Endothelial cell of umbilical vein (primary cell): ENCODE measurements around the gene ZSWIM5. TPM values are rescaled to one million over a fixed set of nuclear protein-coding genes. Genes with fewer than 3 reads are reported as not detected.

ENCODE experiments used
- BruUV-seq: library from RNA; stranded (reverse); fragments of 400-500 nt; replicated peaks from 2 replicates; lab custom pipeline; 2021; lab: Mats Ljungman, UMichigan
- CTCF ChIA-PET: fragments of 300-600, 350-600 bp; sonication (Branson Sonifier 250); formaldehyde crosslinking; loops from one replicate; lab custom pipeline; 2021; ENCODE audit warnings: antibody characterized with exemption, inconsistent platforms; lab: Charles Lee
- POLR2A ChIA-PET: fragments of 300-600, 350-600 bp; sonication (Branson Sonifier 250); formaldehyde crosslinking; loops from one replicate; lab custom pipeline; 2021; ENCODE audit warnings: antibody characterized with exemption, inconsistent platforms; lab: Charles Lee
- DNase-seq: peaks from one replicate; pipeline ENCODE4 v3.0.0-alpha.2; 2011; ENCODE audit warnings: low read depth, low spot score
- FAIRE-seq: peaks from 2 replicates; lab custom pipeline; 2011; peaks lifted over from hg19 to GRCh38; lab: Jason Lieb, UNC
- H2AFZ ChIP-seq: 2 replicates; pipeline ENCODE4 v1.6.0; 2012; ENCODE audit warnings: low read depth, low read length, control low read depth, inconsistent platforms
- H3K27ac ChIP-seq: 2 replicates; pipeline ENCODE4 v1.5.1; 2011; ENCODE audit warnings: low read depth, mild to moderate bottlenecking, control low read depth, low read length, moderate library complexity; ENCODE audit not compliant: insufficient read depth
- H3K27me3 ChIP-seq, 2 experiments: 2 replicates each; pipeline versions ENCODE4 v1.6.0 to v1.6.1; 2011; ENCODE audit warnings: low read length in 2 of 2, mixed read lengths in 1 of 2; ENCODE audit not compliant: control insufficient read depth in 2 of 2, insufficient read depth in 2 of 2
- H3K36me3 ChIP-seq, 2 experiments: 2 replicates in 1 of 2; 3 replicates in 1 of 2; pipeline ENCODE4 v1.5.1; 2011; ENCODE audit warnings: low read length in 2 of 2, mild to moderate bottlenecking in 1 of 2, moderate library complexity in 1 of 2; ENCODE audit not compliant: control insufficient read depth in 2 of 2, insufficient read depth in 2 of 2; ENCODE audit errors: extremely low read depth in 1 of 2
- H3K4me1 ChIP-seq: 3 replicates; pipeline ENCODE4 v1.5.1; 2011; ENCODE audit warnings: mild to moderate bottlenecking, low read length; ENCODE audit not compliant: control insufficient read depth, insufficient read depth; ENCODE audit errors: extremely low read depth
- H3K4me2 ChIP-seq: 2 replicates; pipeline ENCODE4 v1.6.1; 2011; ENCODE audit warnings: low read length, control low read depth, mixed read lengths; ENCODE audit not compliant: insufficient read depth
- H3K4me3 ChIP-seq, 3 experiments: fragments of 200-600 bp in 1 of 3; sonication (generic), shearing (Covaris generic) in 1 of 3; replicated peaks in 1 of 3; 2 replicates each; pipeline ENCODE4 v1.5.1; 2011 to 2016; ENCODE audit warnings: control low read depth in 3 of 3, low read length in 3 of 3, mild to moderate bottlenecking in 2 of 3, inconsistent platforms in 1 of 3, low read depth in 1 of 3, moderate library complexity in 1 of 3; ENCODE audit not compliant: insufficient read depth in 1 of 3
- H3K79me2 ChIP-seq: 2 replicates; pipeline ENCODE4 v1.6.0; 2012; ENCODE audit warnings: low read length, inconsistent platforms; ENCODE audit not compliant: control insufficient read depth, insufficient read depth
- H3K9ac ChIP-seq: replicated peaks from 2 replicates; pipeline ENCODE3; 2011; ENCODE audit warnings: low read length, control low read depth; ENCODE audit not compliant: insufficient read depth; ENCODE audit errors: extremely low read depth
- H3K9me1 ChIP-seq: replicated peaks from 3 replicates; pipeline ENCODE4 v1.6.0; 2011; ENCODE audit warnings: mild to moderate bottlenecking, low read length; ENCODE audit not compliant: control insufficient read depth, insufficient read depth; ENCODE audit errors: extremely low read depth
- H3K9me3 ChIP-seq: replicated peaks from 2 replicates; pipeline ENCODE4 v1.5.1; 2012; ENCODE audit warnings: low read length, inconsistent platforms; ENCODE audit not compliant: control insufficient read depth, insufficient read depth
- H4K20me1 ChIP-seq: replicated peaks from 2 replicates; pipeline ENCODE3; 2011; ENCODE audit warnings: mild to moderate bottlenecking, low read length; ENCODE audit not compliant: control insufficient read depth, insufficient read depth; ENCODE audit errors: extremely low read depth
- CTCF ChIP-seq, 2 donors: IDR thresholded peaks; 1 replicate in 1 of 2; 2 replicates in 1 of 2; pipeline ENCODE4 v1.5.1; 2011; ENCODE audit warnings: low read length in 2 of 2, mild to moderate bottlenecking in 2 of 2, moderate library complexity in 2 of 2, control low read depth in 1 of 2, inconsistent platforms in 1 of 2, low read depth in 1 of 2; ENCODE audit not compliant: insufficient read depth in 1 of 2; ENCODE audit errors: extremely low read depth in 1 of 2
- EZH2 ChIP-seq: IDR thresholded peaks from 2 replicates; pipeline ENCODE4 v1.6.1; 2012; ENCODE audit warnings: borderline replicate concordance, low read depth, mild to moderate bottlenecking, moderate library complexity, low read length, inconsistent platforms; ENCODE audit not compliant: severe bottlenecking
- FOS ChIP-seq: IDR thresholded peaks from 2 replicates; pipeline ENCODE4 v1.6.1; 2011; ENCODE audit warnings: mild to moderate bottlenecking, low read length, moderate library complexity, borderline replicate concordance; ENCODE audit not compliant: insufficient read depth
- GATA2 ChIP-seq: IDR thresholded peaks from 2 replicates; pipeline ENCODE4 v1.7.0; 2011; ENCODE audit warnings: low read depth, mild to moderate bottlenecking, moderate library complexity, mixed read lengths, low read length; ENCODE audit not compliant: insufficient read length, insufficient read depth
- JUN ChIP-seq: IDR thresholded peaks from 2 replicates; pipeline ENCODE4 v1.6.1; 2011; ENCODE audit warnings: borderline replicate concordance, low read depth; ENCODE audit not compliant: insufficient read length, insufficient read depth
- MAX ChIP-seq: IDR thresholded peaks from 2 replicates; pipeline ENCODE4 v1.6.1; 2011; ENCODE audit not compliant: insufficient read depth, insufficient read length
- MYC ChIP-seq: IDR thresholded peaks from one replicate; pipeline ENCODE4 v1.6.1; 2011; ENCODE audit warnings: mild to moderate bottlenecking, low read depth, low read length
- POLR2A ChIP-seq: IDR thresholded peaks from 2 replicates; pipeline ENCODE4 v1.6.1; 2012; ENCODE audit warnings: low read depth, mild to moderate bottlenecking, control low read depth, low read length
- POLR2AphosphoS5 ChIP-seq: IDR thresholded peaks from 2 replicates; pipeline ENCODE4 v1.6.1; 2012; ENCODE audit warnings: low read depth, mild to moderate bottlenecking, control low read depth, low read length, moderate library complexity; ENCODE audit not compliant: insufficient read depth
- dilution Hi-C: fragments of 300-500 bp; cut with MboI; formaldehyde crosslinking; loops from one replicate; pipeline ENCODE4 v1.15.0; 2019; ENCODE audit warnings: low sequenced_read_pairs; ENCODE audit not compliant: extremely low pct_ligation_motif_present
- intact Hi-C: fragments of 100-400 bp; cut with micrococcal nuclease; formaldehyde crosslinking; loops from one replicate; pipeline ENCODE4 v1.10.0; 2022
- polyA plus RNA-seq, 4 experiments: library from polyadenylated mRNA; depleted of rRNA in 3 of 4; stranded (reverse) in 3 of 4; unstranded in 1 of 4; fragments of >200 nt; gene quantifications; 2 replicates each; pipeline versions ENCODE4 v1.2.1 to v1.2.3, GENCODE V29; 2011 to 2012; ENCODE audit warnings: missing spikeins in 1 of 4
- total RNA-seq: library from RNA; stranded (reverse); gene quantifications from 2 replicates; pipeline ENCODE4 v1.2.3, GENCODE V29; 2021

ZSWIM5 gene
- total and polyA plus RNA-seq, 2 donors (not counting 3 experiments of a cell fraction or from before 2014, with no cell fraction given), result 1.6 to 4.3 TPM

GRCh38 chr1:45032837-45033236 lies 173.6 kb downstream of the ZSWIM5 start:
- no peak overlapping the region for H3K27ac ChIP-seq
- dilution Hi-C loops, result no loop called here
- H3K4me2 ChIP-seq, result no peak overlapping the region
- CTCF ChIA-PET, result interaction anchor here (0.8 kb wide), 2 partner anchors 14 to 271 kb away, joined by 3 to 4 read pairs; no protein-coding TSS in a partner anchor
- FAIRE-seq (no peak), DNase-seq (no peak)
- intact Hi-C loops, result no loop called here
- H4K20me1 ChIP-seq, result no peaks in the 10 kb centered on the region
- POLR2A ChIA-PET, result no interaction called here
- H3K9me1 ChIP-seq, result no peaks in the 10 kb centered on the region
- BruUV-seq, result no TSS peak
- H3K27me3 ChIP-seq, result no peaks in the 10 kb centered on the region
- peaks cover 0 to 2% of the 10 kb centered on the region in 2 experiments for H3K36me3 ChIP-seq
- no peak overlapping the region for H2AFZ ChIP-seq
- H3K4me1 ChIP-seq, result no peaks in the 10 kb centered on the region
- H3K9me3 ChIP-seq, result no peaks in the 10 kb centered on the region
- H3K9ac ChIP-seq, result no peak overlapping the region
- no peak overlapping the region for H3K4me3 ChIP-seq
- no peak for TF ChIP-seq GATA2
- no peak for TF ChIP-seq JUN
- no peak for TF ChIP-seq POLR2AphosphoS5
- TF ChIP-seq CTCF (IDR thresholded peaks at IDR 0.05; ENCODE audit: extremely low read depth in 1 of 2, insufficient read depth in 1 of 2, low read depth in 1 of 2, low read length in 2 of 2), result no peak
- TF ChIP-seq FOS, result no peak
- TF ChIP-seq MAX, result no peak
- TF ChIP-seq EZH2, result no peak
- no peak for TF ChIP-seq POLR2A
- no peak for TF ChIP-seq MYC
- H3K79me2 ChIP-seq, result no peaks in the 10 kb centered on the region
